HEK293T (cell line): ENCODE measurements around the gene SLC4A8.

Experiments used
- CTCF ChIA-PET: fragments of 350-600 bp; formaldehyde crosslinking; extraction: SDS; loops from one replicate; lab custom pipeline; 2021; ENCODE audit warnings: antibody characterized with exemption, inconsistent platforms; lab: Yijun Ruan, JAX
- POLR2A ChIA-PET: fragments of 350-600 bp; formaldehyde crosslinking; extraction: SDS; loops from one replicate; lab custom pipeline; 2020; ENCODE audit warnings: antibody characterized with exemption, inconsistent platforms; lab: Yijun Ruan, JAX
- DNase-seq: peaks from one replicate; pipeline ENCODE4 v3.0.0; 2012; ENCODE audit warnings: mixed read lengths; ENCODE audit errors: extremely low spot score
- ARNT ChIP-seq: fragments of 450-650 bp; IDR thresholded peaks from 2 replicates; pipeline ENCODE4 v1.6.1; 2017; ENCODE audit warnings: mild to moderate bottlenecking
- BHLHE40 ChIP-seq: fragments of 450-650 bp; IDR thresholded peaks from 2 replicates; pipeline ENCODE4 v1.6.1; 2016; ENCODE audit warnings: mild to moderate bottlenecking, moderate library complexity, borderline replicate concordance
- CTBP1 ChIP-seq: fragments of 450-650 bp; IDR thresholded peaks from 2 replicates; pipeline ENCODE4 v1.6.1; 2016; ENCODE audit warnings: borderline replicate concordance
- ELF4 ChIP-seq: fragments of 450-650 bp; IDR thresholded peaks from 2 replicates; pipeline ENCODE4 v1.6.1; 2017; ENCODE audit warnings: antibody characterized with exemption
- FOXA1 ChIP-seq: fragments of 450-650 bp; IDR thresholded peaks from 2 replicates; pipeline ENCODE4 v1.6.1; 2016; ENCODE audit warnings: mild to moderate bottlenecking
- FOXK2 ChIP-seq: fragments of 450-650 bp; IDR thresholded peaks from 2 replicates; pipeline ENCODE4 v1.6.1; 2016; ENCODE audit warnings: mild to moderate bottlenecking
- FOXM1 ChIP-seq: fragments of 450-650 bp; IDR thresholded peaks from 2 replicates; pipeline ENCODE4 v1.6.1; 2017; ENCODE audit warnings: mild to moderate bottlenecking, borderline replicate concordance
- HDGF ChIP-seq: fragments of 450-650 bp; IDR thresholded peaks from 2 replicates; pipeline ENCODE4 v1.6.1; 2017; ENCODE audit warnings: antibody characterized with exemption, borderline replicate concordance
- L3MBTL2 ChIP-seq: fragments of 450-650 bp; conservative IDR thresholded peaks from 2 replicates; pipeline ENCODE4 v1.6.1; 2016; ENCODE audit warnings: mild to moderate bottlenecking
- LEF1 ChIP-seq: fragments of 450-650 bp; IDR thresholded peaks from 2 replicates; pipeline ENCODE4 v1.6.1; 2017; ENCODE audit warnings: mild to moderate bottlenecking, borderline replicate concordance
- NFRKB ChIP-seq: fragments of 450-650 bp; IDR thresholded peaks from 2 replicates; pipeline ENCODE4 v1.6.1; 2016; ENCODE audit warnings: mild to moderate bottlenecking, moderate library complexity
- SP1 ChIP-seq: fragments of 450-650 bp; IDR thresholded peaks from 2 replicates; pipeline ENCODE4 v1.6.1; 2017
- SUZ12 ChIP-seq: fragments of 450-650 bp; IDR thresholded peaks from 2 replicates; pipeline ENCODE4 v1.6.1; 2016; ENCODE audit warnings: mild to moderate bottlenecking
- TARDBP ChIP-seq: fragments of 450-650 bp; IDR thresholded peaks from 2 replicates; pipeline ENCODE4 v1.6.1; 2016
- ZNF384 ChIP-seq: fragments of 450-650 bp; IDR thresholded peaks from 2 replicates; pipeline ENCODE4 v1.6.1; 2016
- TF ChIP-seq, protein P1 (sequence below): fragments of 450-650 bp; IDR thresholded peaks from 2 replicates; pipeline ENCODE4 v1.6.1; 2016

Gene SLC4A8

DNA sequence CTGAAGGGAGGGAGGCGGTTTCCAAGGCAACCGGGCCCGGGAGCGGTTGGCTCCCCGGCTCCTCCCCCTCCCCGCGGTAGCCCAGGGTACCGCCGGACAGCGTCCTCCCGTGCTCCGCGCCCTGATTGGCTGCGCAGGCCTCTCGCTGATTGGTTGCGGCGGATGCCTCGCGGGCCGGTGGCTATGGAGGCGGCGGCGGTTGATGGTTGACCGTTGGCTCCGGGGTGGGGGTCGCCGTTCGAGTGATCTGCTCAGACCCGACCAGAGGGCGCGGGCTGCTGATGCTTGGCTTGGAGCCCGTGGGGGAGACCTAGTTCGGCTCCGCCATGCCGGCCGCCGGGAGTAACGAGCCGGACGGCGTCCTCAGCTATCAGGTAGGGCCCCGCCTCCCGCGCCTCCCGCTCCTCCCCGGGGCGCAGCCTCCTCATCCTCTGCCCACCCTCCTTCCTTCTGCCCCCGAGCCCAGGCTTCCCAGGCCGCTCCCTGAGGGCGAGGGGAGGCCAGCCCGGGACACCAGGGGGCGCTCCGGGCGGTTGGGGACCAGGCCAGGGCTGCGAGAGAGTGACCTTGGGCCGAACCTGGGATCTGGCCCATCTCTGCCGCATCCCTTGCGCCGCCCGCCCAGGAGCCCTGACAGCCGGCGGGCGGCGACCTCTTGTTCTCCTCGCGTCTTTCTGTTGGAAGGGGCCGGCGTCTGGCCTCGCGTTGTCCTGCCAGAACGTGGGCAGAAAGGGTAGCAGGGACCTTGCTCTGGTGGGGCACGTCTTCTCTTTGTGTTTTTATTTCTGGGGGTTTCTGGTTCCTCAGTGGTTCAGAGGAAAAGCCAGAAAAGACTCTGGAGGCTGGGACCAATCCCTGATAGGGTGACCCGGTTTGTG is at the start of gene SLC4A8:
SLC4A8 (plus strand) TSS at position 170 of the 878 bp plus-strand sequence; CDS start at position 327, 157 bp downstream.
- TF ChIP-seq ARNT (no peak), ZNF384 (no peak), L3MBTL2 (no peak)
- TF ChIP-seq, protein P1, sequence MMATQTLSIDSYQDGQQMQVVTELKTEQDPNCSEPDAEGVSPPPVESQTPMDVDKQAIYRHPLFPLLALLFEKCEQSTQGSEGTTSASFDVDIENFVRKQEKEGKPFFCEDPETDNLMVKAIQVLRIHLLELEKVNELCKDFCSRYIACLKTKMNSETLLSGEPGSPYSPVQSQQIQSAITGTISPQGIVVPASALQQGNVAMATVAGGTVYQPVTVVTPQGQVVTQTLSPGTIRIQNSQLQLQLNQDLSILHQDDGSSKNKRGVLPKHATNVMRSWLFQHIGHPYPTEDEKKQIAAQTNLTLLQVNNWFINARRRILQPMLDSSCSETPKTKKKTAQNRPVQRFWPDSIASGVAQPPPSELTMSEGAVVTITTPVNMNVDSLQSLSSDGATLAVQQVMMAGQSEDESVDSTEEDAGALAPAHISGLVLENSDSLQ, result 0 out of 2 replicates have a peak, but pooled peaks have one; percentile 19
- DNase-seq, result peak; percentile 96
- ChIA-PET CTCF (interaction anchor here (0.7 kb wide), 1 partner anchor 95 kb away, joined by 3 read pairs; no protein-coding TSS in a partner anchor), POLR2A (no interaction called here)

- ChIA-PET CTCF (interaction anchor here (0.8 kb wide), 1 partner anchor 8 kb away, joined by 3 read pairs; no protein-coding TSS in a partner anchor), POLR2A (no interaction called here)
- DNase-seq, result no peak
- no peak for TF ChIP-seq L3MBTL2
- TF ChIP-seq SUZ12, result no peak
- TF ChIP-seq NFRKB, result no peak
- no peak for TF ChIP-seq ZNF384
- TF ChIP-seq BHLHE40, result no peak
- no peak for TF ChIP-seq SP1
- no peak for TF ChIP-seq TARDBP
- TF ChIP-seq ARNT, result no peak
These were observed 49.8 kb upstream of the SLC4A8 start for GRCh38 chr12:51374856-51375255.

GRCh38 chr12:51377099-51377984 is 47.3 kb upstream of the SLC4A8 start:
- POLR2A ChIA-PET, result no interaction called here
- DNase-seq, result no peak
- CTCF ChIA-PET, result interaction anchor here (2.0 kb wide), 1 partner anchor 13 kb away, joined by 6 read pairs; no protein-coding TSS in a partner anchor
- TF ChIP-seq SUZ12 (no peak), NFRKB (no peak), LEF1 (no peak), FOXK2 (no peak), SP1 (no peak), L3MBTL2 (no peak), CTBP1 (no peak), ELF4 (no peak), TARDBP (no peak), FOXM1 (no peak), ZNF384 (no peak), ARNT (no peak), BHLHE40 (no peak), FOXA1 (no peak), HDGF (no peak)
- TF ChIP-seq, protein P1, result no peak

DNA sequence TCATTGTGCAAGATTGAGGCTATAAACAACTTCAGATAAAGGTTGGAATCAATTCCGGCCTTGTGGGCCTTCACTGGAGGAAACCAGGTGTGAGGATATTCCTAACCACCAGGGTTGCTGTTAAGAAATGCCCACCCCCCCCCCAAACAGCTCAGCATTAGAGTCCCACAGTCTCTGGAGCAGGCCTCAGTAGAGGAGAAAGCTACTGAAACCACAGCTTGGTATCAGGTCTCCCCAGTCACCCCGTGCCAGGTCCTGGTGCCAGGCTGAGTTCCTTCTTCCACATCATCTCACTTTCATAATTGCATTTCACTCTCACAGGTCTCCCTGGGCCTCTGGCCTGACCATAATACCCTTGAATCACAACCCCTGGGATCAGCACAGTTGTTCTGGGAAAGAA is 45.9 kb upstream of the SLC4A8 start:
- CTCF ChIA-PET, result no interaction called here
- DNase-seq, result no peak
- TF ChIP-seq ARNT, result no peak
- no peak for TF ChIP-seq CTBP1
- no peak for TF ChIP-seq ELF4
- no peak for TF ChIP-seq SUZ12
- no peak for TF ChIP-seq FOXK2
- TF ChIP-seq, protein P1, result no peak
- no peak for TF ChIP-seq LEF1
- no peak for TF ChIP-seq SP1
- TF ChIP-seq TARDBP, result no peak
- TF ChIP-seq L3MBTL2, result no peak
- POLR2A ChIA-PET, result no interaction called here

- CTCF ChIA-PET, result no interaction called here
- no peak for DNase-seq
- TF ChIP-seq, protein P1, result no peak
- POLR2A ChIA-PET, result no interaction called here
These were observed 45.1 kb upstream of the SLC4A8 start for GRCh38 chr12:51379571-51379970.
